DND-41 (cell line): Measurements from ENCODE around the gene IL12B.

Experiments
- ATAC-seq: fragments of 200-7000 bp; cut with Tn5 transposase; 3 replicates; pipeline ENCODE4 v1.9.1; 2021; ENCODE audit warnings: low read depth; ENCODE audit not compliant: insufficient read depth
- DNase-seq: peaks from one replicate; pipeline ENCODE4 v3.0.0-alpha.2; 2020
- H2AFZ ChIP-seq: 2 replicates; pipeline ENCODE4 v1.6.0; 2012; ENCODE audit warnings: low read depth, low read length
- H3K27ac ChIP-seq: 2 replicates; pipeline ENCODE4 v1.5.1; 2012; ENCODE audit warnings: low read length, inconsistent platforms
- H3K27me3 ChIP-seq: fragments of 200-600 bp; sonication (generic); 2 replicates; pipeline ENCODE4 v1.6.0; 2012; ENCODE audit warnings: low read length, mild to moderate bottlenecking, inconsistent platforms; ENCODE audit not compliant: insufficient read depth, poor library complexity
- H3K36me3 ChIP-seq: 2 replicates; pipeline ENCODE4 v1.5.1; 2012; ENCODE audit warnings: low read length, inconsistent platforms; ENCODE audit not compliant: insufficient read depth
- H3K4me1 ChIP-seq: 2 replicates; pipeline ENCODE4 v1.5.1; 2012; ENCODE audit warnings: mild to moderate bottlenecking, low read length; ENCODE audit not compliant: insufficient read depth
- H3K4me2 ChIP-seq: 2 replicates; pipeline ENCODE4 v1.6.0; 2012; ENCODE audit warnings: mild to moderate bottlenecking, moderate library complexity, low read length, inconsistent platforms; ENCODE audit not compliant: insufficient read depth
- H3K4me3 ChIP-seq, 2 experiments: fragments of 200-600 bp in 1 of 2; shearing (Covaris generic) in 1 of 2; 2 replicates each; pipeline ENCODE4 v1.5.1; 2012 to 2016; ENCODE audit warnings: inconsistent platforms in 2 of 2, low read length in 2 of 2, mild to moderate bottlenecking in 2 of 2, low read depth in 1 of 2, moderate library complexity in 1 of 2
- H3K79me2 ChIP-seq: 2 replicates; pipeline ENCODE4 v1.6.0; 2012; ENCODE audit warnings: low read length, inconsistent platforms; ENCODE audit not compliant: insufficient read depth
- H3K9ac ChIP-seq: 2 replicates; pipeline ENCODE4 v1.6.0; 2012; ENCODE audit warnings: low read depth, mild to moderate bottlenecking, inconsistent platforms, low read length, moderate library complexity
- H3K9me3 ChIP-seq: 2 replicates; pipeline ENCODE4 v1.5.1; 2012; ENCODE audit warnings: low read length, moderate library complexity, mild to moderate bottlenecking, inconsistent platforms; ENCODE audit not compliant: insufficient read depth, severe bottlenecking
- H4K20me1 ChIP-seq: 2 replicates; pipeline ENCODE4 v1.6.0; 2012; ENCODE audit warnings: low read length; ENCODE audit not compliant: insufficient read depth
- CTCF ChIP-seq: IDR thresholded peaks from 2 replicates; pipeline ENCODE4 v1.5.1; 2012; ENCODE audit warnings: borderline replicate concordance, low read length, moderate library complexity, mild to moderate bottlenecking; ENCODE audit not compliant: poor library complexity, severe bottlenecking; ENCODE audit errors: extremely low read depth
- EZH2 ChIP-seq: IDR thresholded peaks from 3 replicates; pipeline ENCODE4 v1.6.1; 2012; ENCODE audit warnings: borderline replicate concordance, low read depth, mild to moderate bottlenecking, moderate library complexity, low read length, inconsistent platforms; ENCODE audit not compliant: severe bottlenecking

IL12B gene

GRCh38 chr5:159310511-159310910 is 19.8 kb downstream of the IL12B start:
- Histone ChIP-seq H3K9ac (no peak overlapping the region), H3K9me3 (no peaks in the 10 kb centered on the region), H3K27ac (no peak overlapping the region), H2AFZ (no peak overlapping the region), H3K4me3 (no peak overlapping the region), H3K4me2 (no peak overlapping the region), H3K36me3 (no peaks in the 10 kb centered on the region), H3K4me1 (no peaks in the 10 kb centered on the region), H3K79me2 (no peaks in the 10 kb centered on the region), H3K27me3 (peaks cover 12% of the 10 kb centered on the region), H4K20me1 (no peaks in the 10 kb centered on the region)
- ATAC-seq (no peak), DNase-seq (no peak)
- TF ChIP-seq CTCF, result no peak
- no peak for TF ChIP-seq EZH2

GRCh38 chr5:159309689-159310433 is 20.4 kb downstream of the IL12B start:
- DNase-seq, result no peak
- TF ChIP-seq EZH2 (no peak), CTCF (no peak)
- no peak for ATAC-seq
- Histone ChIP-seq H3K79me2 (no peaks in the 10 kb centered on the region), H3K4me2 (no peak overlapping the region), H3K27me3 (peaks cover 12% of the 10 kb centered on the region), H4K20me1 (no peaks in the 10 kb centered on the region), H3K4me3 (no peak overlapping the region), H3K36me3 (no peaks in the 10 kb centered on the region), H2AFZ (no peak overlapping the region), H3K9me3 (no peaks in the 10 kb centered on the region), H3K27ac (no peak overlapping the region), H3K9ac (no peak overlapping the region), H3K4me1 (no peaks in the 10 kb centered on the region)

GRCh38 chr5:159304961-159305595 is 25.2 kb downstream of the IL12B start:
- Histone ChIP-seq H3K79me2 (no peaks in the 10 kb centered on the region), H3K4me1 (no peaks in the 10 kb centered on the region), H3K27ac (no peak overlapping the region), H3K4me3 (no peak overlapping the region), H3K27me3 (peaks cover 12% of the 10 kb centered on the region), H3K4me2 (no peak overlapping the region), H3K9ac (no peak overlapping the region), H4K20me1 (no peaks in the 10 kb centered on the region), H3K9me3 (peaks cover 19% of the 10 kb centered on the region), H3K36me3 (no peaks in the 10 kb centered on the region), H2AFZ (no peak overlapping the region)
- TF ChIP-seq CTCF (no peak), EZH2 (no peak)
- no peak for DNase-seq
- no peak for ATAC-seq
